HCT116 (cell line): ENCODE results near the gene TRERF1. TPM values are rescaled to one million over a fixed set of nuclear protein-coding genes. Genes with fewer than 3 reads are reported as not detected.

Experiments
- ATAC-seq: fragments of 200-7000 bp; cut with Tn5 transposase; 2 replicates; pipeline ENCODE4 v1.9.1; 2020; ENCODE audit warnings: mild to moderate bottlenecking, moderate library complexity
- BruUV-seq: library from RNA; stranded (reverse); fragments of 400-500 nt; replicated peaks from 2 replicates; lab custom pipeline; 2021; lab: Mats Ljungman, UMichigan
- CTCF ChIA-PET: fragments of 300-600 bp; sonication (Branson Sonifier 250); formaldehyde crosslinking; loops from one replicate; lab custom pipeline; 2021; ENCODE audit warnings: antibody characterized with exemption; lab: Charles Lee
- POLR2A ChIA-PET: fragments of 300-600, 350-600 bp; sonication (Branson Sonifier 250); formaldehyde crosslinking; loops from one replicate; lab custom pipeline; 2021; ENCODE audit warnings: antibody characterized with exemption; lab: Charles Lee
- RAD21 ChIA-PET, 2 experiments: fragments of 300-600 bp; sonication (Branson Sonifier 250); formaldehyde crosslinking; loops; one replicate each; lab custom pipeline; 2023; ENCODE audit warnings: low total read pairs in 2 of 2; ENCODE audit not compliant: uncharacterized antibody in 2 of 2, unreplicated experiment in 2 of 2, low non-redundant PET in 1 of 2; lab: Charles Lee
- DNase-seq: peaks from one replicate; pipeline ENCODE4 v3.0.0-alpha.2; 2010; ENCODE audit warnings: low read depth, low spot score
- H2AFZ ChIP-seq: fragments of 200-600 bp; shearing (Covaris generic), sonication (generic); 2 replicates; pipeline ENCODE4 v1.6.1; 2017; ENCODE audit warnings: low read depth, mixed run types, mixed read lengths, antibody characterized with exemption, low read length; ENCODE audit not compliant: poor library complexity, severe bottlenecking
- H3K27ac ChIP-seq: 2 replicates; pipeline ENCODE4 v1.5.1; 2012; ENCODE audit warnings: low read depth, low read length
- H3K27me3 ChIP-seq: fragments of 200-600 bp; sonication (generic); 2 replicates; pipeline ENCODE4 v1.6.1; 2016; ENCODE audit warnings: mixed run types, low read length, mixed read lengths; ENCODE audit not compliant: insufficient read depth
- H3K36me3 ChIP-seq, 2 experiments: fragments of 200-500 bp in 1 of 2; fragments of 200-600 bp in 1 of 2; sonication (Bioruptor generic) in 1 of 2; sonication (generic) in 1 of 2; 2 replicates each; pipeline versions ENCODE4 v1.5.1 to v1.6.1; 2014 to 2016; ENCODE audit warnings: low read length in 2 of 2, inconsistent platforms in 1 of 2, mixed read lengths in 1 of 2, mixed run types in 1 of 2; ENCODE audit not compliant: insufficient read depth in 2 of 2, control insufficient read depth in 1 of 2
- H3K4me1 ChIP-seq, 2 experiments: fragments of 200-600 bp in 1 of 2; sonication (generic) in 1 of 2; 2 replicates each; pipeline versions ENCODE4 v1.5.1 to v1.6.1; 2012 to 2017; ENCODE audit warnings: low read length in 2 of 2, inconsistent platforms in 1 of 2, mild to moderate bottlenecking in 1 of 2, mixed read lengths in 1 of 2, mixed run types in 1 of 2, moderate library complexity in 1 of 2; ENCODE audit not compliant: insufficient read depth in 2 of 2, control insufficient read depth in 1 of 2
- H3K4me2 ChIP-seq: fragments of 200-600 bp; sonication (generic); 2 replicates; pipeline ENCODE4 v1.6.1; 2017; ENCODE audit warnings: mixed run types, low read length, mixed read lengths
- H3K4me3 ChIP-seq, 2 experiments: fragments of 200-600 bp in 1 of 2; sonication (generic) in 1 of 2; replicated peaks in 1 of 2; 2 replicates each; pipeline ENCODE4 v1.5.1; 2011 to 2016; ENCODE audit warnings: low read length in 2 of 2, control low read depth in 1 of 2, low read depth in 1 of 2, mild to moderate bottlenecking in 1 of 2, mixed read lengths in 1 of 2, mixed run types in 1 of 2
- H3K79me2 ChIP-seq: fragments of 200-600 bp; sonication (generic); 2 replicates; pipeline ENCODE4 v1.6.1; 2017; ENCODE audit warnings: mild to moderate bottlenecking, mixed run types, low read length, moderate library complexity, mixed read lengths; ENCODE audit not compliant: insufficient read depth
- H3K9ac ChIP-seq: fragments of 200-600 bp; sonication (generic); 2 replicates; pipeline ENCODE4 v1.6.1; 2016; ENCODE audit warnings: low read length, mixed read lengths
- H3K9me2 ChIP-seq: fragments of 200-600 bp; sonication (generic), shearing (Covaris generic); 2 replicates; pipeline ENCODE4 v1.6.1; 2017; ENCODE audit warnings: mixed run types, mild to moderate bottlenecking, moderate library complexity; ENCODE audit not compliant: insufficient read depth
- H3K9me3 ChIP-seq, 2 experiments: fragments of 200-500 bp in 1 of 2; fragments of 200-600 bp in 1 of 2; sonication (Bioruptor generic) in 1 of 2; sonication (generic) in 1 of 2; 2 replicates each; pipeline ENCODE4 v1.6.1; 2014 to 2017; ENCODE audit warnings: low read length in 2 of 2, mixed read lengths in 2 of 2, inconsistent platforms in 1 of 2, low read depth in 1 of 2, mild to moderate bottlenecking in 1 of 2, mixed run types in 1 of 2, moderate library complexity in 1 of 2; ENCODE audit not compliant: control insufficient read depth in 1 of 2, insufficient read depth in 1 of 2
- H4K20me1 ChIP-seq: fragments of 200-600 bp; sonication (generic), shearing (Covaris generic); 2 replicates; pipeline ENCODE4 v1.6.1; 2017; ENCODE audit warnings: mixed run types, mild to moderate bottlenecking, moderate library complexity; ENCODE audit not compliant: insufficient read depth
- ELF1 ChIP-seq: IDR thresholded peaks from 2 replicates; pipeline ENCODE4 v1.6.1; 2012; ENCODE audit warnings: low read depth, borderline replicate concordance
- FOSL1 ChIP-seq: IDR thresholded peaks from 2 replicates; pipeline ENCODE4 v1.6.1; 2012; ENCODE audit warnings: low read depth
- REST ChIP-seq: IDR thresholded peaks from 2 replicates; pipeline ENCODE4 v1.6.1; 2012; ENCODE audit warnings: low read depth
- SP1 ChIP-seq: IDR thresholded peaks from 2 replicates; pipeline ENCODE4 v1.6.1; 2012; ENCODE audit warnings: low read depth
- TCF7L2 ChIP-seq: IDR thresholded peaks from 2 replicates; pipeline ENCODE4 v1.7.0; 2011; ENCODE audit warnings: borderline replicate concordance, inconsistent platforms; ENCODE audit not compliant: insufficient read depth, insufficient read length; ENCODE audit errors: extremely low read depth
- ZBTB33 ChIP-seq: IDR thresholded peaks from 2 replicates; pipeline ENCODE4 v1.6.1; 2011; ENCODE audit warnings: mild to moderate bottlenecking, low read length, moderate library complexity; ENCODE audit not compliant: insufficient replicate concordance; ENCODE audit errors: extremely low read depth
- ZNF274 ChIP-seq: fragments of 200-500 bp; sonication (Bioruptor generic); IDR thresholded peaks from 2 replicates; pipeline ENCODE4 v1.6.1; 2014; ENCODE audit warnings: mild to moderate bottlenecking, low read depth, low read length, inconsistent platforms
- intact Hi-C: fragments of 100-400 bp; cut with micrococcal nuclease; formaldehyde crosslinking; loops from 2 replicates; pipeline ENCODE4 v1.10.0; 2022
- total RNA-seq: library from RNA; stranded (reverse); gene quantifications from one replicate; pipeline ENCODE4 v1.2.1, GENCODE V29; 2021; ENCODE audit not compliant: unreplicated experiment

TRERF1 gene
- total RNA-seq, 1 experiment from 2014 or later = 12.4 TPM

- BruUV-seq = no TSS peak
Measured at GRCh38 chr6:42320762-42321161, 131.0 kb downstream of the TRERF1 start.

GRCh38 chr6:42318480-42318879, 133.2 kb downstream of the TRERF1 start:
- POLR2A ChIA-PET = no interaction called here
- H3K4me2 ChIP-seq = no peak overlapping the region
- no peaks in the 10 kb centered on the region for H3K9me2 ChIP-seq
- no TSS peak for BruUV-seq
- H3K9me3 ChIP-seq = no peaks in the 10 kb centered on the region
- RAD21 ChIA-PET = no interaction called here
- intact Hi-C loops = no loop called here
- CTCF ChIA-PET = no interaction called here
- no peaks in the 10 kb centered on the region for H3K36me3 ChIP-seq
- ATAC-seq (no peak), DNase-seq (no peak)
- no peak overlapping the region for H3K9ac ChIP-seq
- H3K4me1 ChIP-seq = peaks cover 44 to 53% of the 10 kb centered on the region in 2 experiments
- no peak for TF ChIP-seq ZNF274
- TF ChIP-seq ELF1 = no peak
- TF ChIP-seq TCF7L2 = no peak
- no peak for TF ChIP-seq FOSL1
- no peak for TF ChIP-seq REST
- H3K27me3 ChIP-seq = no peaks in the 10 kb centered on the region
- no peaks in the 10 kb centered on the region for H3K79me2 ChIP-seq
- H2AFZ ChIP-seq = no peak overlapping the region
- no peaks in the 10 kb centered on the region for H4K20me1 ChIP-seq
- H3K4me3 ChIP-seq = no peak overlapping the region
- no peak overlapping the region for H3K27ac ChIP-seq

More at GRCh38 chr6:42320762-42321161, 131.0 kb downstream of the TRERF1 start:
- no peak overlapping the region for H3K27ac ChIP-seq
- CTCF ChIA-PET = no interaction called here
- peaks cover 21 to 36% of the 10 kb centered on the region in 2 experiments for H3K4me1 ChIP-seq
- H3K79me2 ChIP-seq = no peaks in the 10 kb centered on the region
- no peaks in the 10 kb centered on the region for H3K9me2 ChIP-seq
- no peak for DNase-seq
- H3K27me3 ChIP-seq = no peaks in the 10 kb centered on the region
- no peak overlapping the region for H3K4me2 ChIP-seq
- POLR2A ChIA-PET = no interaction called here
- H3K36me3 ChIP-seq = no peaks in the 10 kb centered on the region
- no peak for ATAC-seq
- H4K20me1 ChIP-seq = no peaks in the 10 kb centered on the region
- H3K9me3 ChIP-seq = no peaks in the 10 kb centered on the region
- intact Hi-C loops = no loop called here
- RAD21 ChIA-PET = no interaction called here
- H3K9ac ChIP-seq = no peak overlapping the region
- H2AFZ ChIP-seq = no peak overlapping the region
- TF ChIP-seq ZBTB33 = no peak
- no peak for TF ChIP-seq SP1
- no peak overlapping the region for H3K4me3 ChIP-seq
